ENCODE data around the gene ELSPBP1.

The ELSPBP1 gene

GRCh38 chr19:48053856-48054255 lies 59.4 kb downstream of the ELSPBP1 start:
- no peak for TF ChIP-seq EGR1 (IDR thresholded peaks at IDR 0.05)

GRCh38 chr19:48059331-48059730 lies 64.9 kb downstream of the ELSPBP1 start:
- TF ChIP-seq EGR1 (IDR thresholded peaks at IDR 0.05), result no peak
- no peak for TF ChIP-seq RAD21 (IDR thresholded peaks at IDR 0.05; ENCODE audit: low read depth)
- TF ChIP-seq NFIC (IDR thresholded peaks at IDR 0.05), result no peak
- no peak for TF ChIP-seq TEAD4 (IDR thresholded peaks at IDR 0.05)
- TF ChIP-seq USF1 (IDR thresholded peaks at IDR 0.05), result no peak
- TF ChIP-seq TAF1 (IDR thresholded peaks at IDR 0.05; ENCODE audit: low read depth), result no peak
- no peak for TF ChIP-seq REST (IDR thresholded peaks at IDR 0.05; ENCODE audit: low read depth)
- TF ChIP-seq ZBTB7A (IDR thresholded peaks at IDR 0.05; ENCODE audit: low read depth), result no peak
- no peak for TF ChIP-seq MAX (IDR thresholded peaks at IDR 0.05)
- TF ChIP-seq TCF12 (IDR thresholded peaks at IDR 0.05; ENCODE audit: low read depth), result no peak
- no peak for TF ChIP-seq YY1 (IDR thresholded peaks at IDR 0.05; ENCODE audit: low read depth)

GRCh38 chr19:48060381-48060780 lies 65.9 kb downstream of the ELSPBP1 start:
- TF ChIP-seq YY1 (IDR thresholded peaks at IDR 0.05; ENCODE audit: low read depth), result no peak
- no peak for TF ChIP-seq EGR1 (IDR thresholded peaks at IDR 0.05)
- no peak for TF ChIP-seq TEAD4 (IDR thresholded peaks at IDR 0.05)
- TF ChIP-seq ZBTB7A (IDR thresholded peaks at IDR 0.05; ENCODE audit: low read depth), result no peak
- TF ChIP-seq REST (IDR thresholded peaks at IDR 0.05; ENCODE audit: low read depth), result no peak
- TF ChIP-seq MAX (IDR thresholded peaks at IDR 0.05), result no peak
- no peak for TF ChIP-seq FOXM1 (IDR thresholded peaks at IDR 0.05; ENCODE audit: borderline replicate concordance, low read depth)
- no peak for TF ChIP-seq TCF12 (IDR thresholded peaks at IDR 0.05; ENCODE audit: low read depth)
- no peak for TF ChIP-seq CREB1 (IDR thresholded peaks at IDR 0.05; ENCODE audit: low read depth)
- TF ChIP-seq TAF1 (IDR thresholded peaks at IDR 0.05; ENCODE audit: low read depth), result no peak

GRCh38 chr19:48061401-48062344 lies 67.2 kb downstream of the ELSPBP1 start:
- TF ChIP-seq TAF1 (IDR thresholded peaks at IDR 0.05; ENCODE audit: low read depth) (no peak), ZBTB7A (IDR thresholded peaks at IDR 0.05; ENCODE audit: low read depth) (no peak), RAD21 (IDR thresholded peaks at IDR 0.05; ENCODE audit: low read depth) (no peak), EGR1 (IDR thresholded peaks at IDR 0.05) (no peak), MAX (IDR thresholded peaks at IDR 0.05) (no peak), USF1 (IDR thresholded peaks at IDR 0.05) (no peak)

GRCh38 chr19:48064509-48064908 lies 70.1 kb downstream of the ELSPBP1 start:
- no peak for TF ChIP-seq MAX (IDR thresholded peaks at IDR 0.05)
- no peak for TF ChIP-seq EGR1 (IDR thresholded peaks at IDR 0.05)
- TF ChIP-seq TCF12 (IDR thresholded peaks at IDR 0.05; ENCODE audit: low read depth), result no peak
- no peak for TF ChIP-seq FOXM1 (IDR thresholded peaks at IDR 0.05; ENCODE audit: borderline replicate concordance, low read depth)
- no peak for TF ChIP-seq CREB1 (IDR thresholded peaks at IDR 0.05; ENCODE audit: low read depth)
- TF ChIP-seq ZBTB7A (IDR thresholded peaks at IDR 0.05; ENCODE audit: low read depth), result no peak
- TF ChIP-seq EP300 (IDR thresholded peaks at IDR 0.05; ENCODE audit: borderline replicate concordance), result no peak
- no peak for TF ChIP-seq YY1 (IDR thresholded peaks at IDR 0.05; ENCODE audit: low read depth)
- no peak for TF ChIP-seq TAF1 (IDR thresholded peaks at IDR 0.05; ENCODE audit: low read depth)
- no peak for TF ChIP-seq REST (IDR thresholded peaks at IDR 0.05; ENCODE audit: low read depth)
- TF ChIP-seq USF1 (IDR thresholded peaks at IDR 0.05), result no peak
- no peak for TF ChIP-seq TEAD4 (IDR thresholded peaks at IDR 0.05)
- TF ChIP-seq RAD21 (IDR thresholded peaks at IDR 0.05; ENCODE audit: low read depth), result no peak
